GM12891 (cell line): ENCODE results near the gene ATXN7.

Experiments used
- POLR2AphosphoS5 ChIP-seq: IDR thresholded peaks from 2 replicates; pipeline ENCODE4 v1.6.1; 2011; ENCODE audit warnings: low read depth, low read length, control low read depth
- POU2F2 ChIP-seq: IDR thresholded peaks from 2 replicates; pipeline ENCODE4 v1.6.1; 2011; ENCODE audit warnings: low read depth, mild to moderate bottlenecking, control low read depth, low read length, moderate library complexity
- TAF1 ChIP-seq: IDR thresholded peaks from 2 replicates; pipeline ENCODE4 v1.6.1; 2011; ENCODE audit warnings: low read depth, low read length, control low read depth

GRCh38 chr3:63926309-63926708 lies 62.6 kb downstream of the ATXN7 start:
- TF ChIP-seq POLR2AphosphoS5 (no peak), TAF1 (no peak), POU2F2 (no peak)
